H1 (cell line): ENCODE results near the gene PEX5L.

Source experiments
- CEBPB ChIP-seq: IDR thresholded peaks from 2 replicates; pipeline ENCODE4 v1.6.1; 2012; ENCODE audit warnings: low read depth, low read length
- CHD2 ChIP-seq: IDR thresholded peaks from 2 replicates; pipeline ENCODE4 v1.6.1; 2012; ENCODE audit warnings: low read length, improper control_type of control experiment
- CTCF ChIP-seq, 3 experiments: IDR thresholded peaks; 1 replicate in 2 of 3; 2 replicates in 1 of 3; pipeline versions ENCODE4 v1.5.1 to v1.6.1; 2011; ENCODE audit warnings: low read length in 3 of 3, mild to moderate bottlenecking in 3 of 3, inconsistent platforms in 2 of 3, low read depth in 1 of 3, moderate library complexity in 1 of 3; ENCODE audit not compliant: insufficient read depth in 1 of 3; ENCODE audit errors: control extremely low read depth in 1 of 3
- EP300 ChIP-seq, 2 experiments: IDR thresholded peaks; 1 replicate in 1 of 2; 2 replicates in 1 of 2; pipeline ENCODE4 v1.6.1; 2011 to 2012; ENCODE audit warnings: low read depth in 2 of 2, low read length in 2 of 2, mild to moderate bottlenecking in 2 of 2, borderline replicate concordance in 1 of 2, inconsistent platforms in 1 of 2, moderate library complexity in 1 of 2
- EZH2 ChIP-seq: fragments of 200-600 bp; sonication (generic); IDR thresholded peaks from 2 replicates; pipeline ENCODE4 v1.7.1; 2012; ENCODE audit warnings: low read depth, mild to moderate bottlenecking, moderate library complexity, low read length, inconsistent platforms; ENCODE audit not compliant: severe bottlenecking
- KDM1A ChIP-seq: fragments of 200-600, 300-600 bp; sonication (generic); IDR thresholded peaks from 2 replicates; pipeline ENCODE4 v1.7.1; 2016; ENCODE audit warnings: mild to moderate bottlenecking, low read length, borderline replicate concordance
- KDM4A ChIP-seq: IDR thresholded peaks from one replicate; pipeline ENCODE4 v1.7.1; 2012; ENCODE audit warnings: low read depth, mild to moderate bottlenecking, moderate library complexity, low read length, inconsistent platforms; ENCODE audit not compliant: severe bottlenecking
- MAFK ChIP-seq: IDR thresholded peaks from 2 replicates; pipeline ENCODE4 v1.6.1; 2012; ENCODE audit warnings: low read depth, mild to moderate bottlenecking, improper control_type of control experiment, low read length
- PHF8 ChIP-seq: fragments of 200-600 bp; sonication (generic); conservative IDR thresholded peaks from 2 replicates; pipeline ENCODE4 v1.7.1; 2012; ENCODE audit warnings: low read depth, mild to moderate bottlenecking, inconsistent platforms, low read length, moderate library complexity
- SP1 ChIP-seq: IDR thresholded peaks from 2 replicates; pipeline ENCODE4 v1.6.1; 2011; ENCODE audit warnings: low read depth, low read length
- SRF ChIP-seq: IDR thresholded peaks from 2 replicates; pipeline ENCODE4 v1.6.1; 2011; ENCODE audit warnings: mild to moderate bottlenecking, low read depth, low read length, moderate library complexity
- ZNF274 ChIP-seq: IDR thresholded peaks from 2 replicates; pipeline ENCODE4 v1.7.0; 2012; ENCODE audit warnings: low read length, borderline replicate concordance; ENCODE audit errors: extremely low read depth
- TF ChIP-seq, protein P1 (sequence below): IDR thresholded peaks from 2 replicates; pipeline ENCODE4 v1.6.1; 2012; ENCODE audit warnings: inconsistent platforms

DNA sequence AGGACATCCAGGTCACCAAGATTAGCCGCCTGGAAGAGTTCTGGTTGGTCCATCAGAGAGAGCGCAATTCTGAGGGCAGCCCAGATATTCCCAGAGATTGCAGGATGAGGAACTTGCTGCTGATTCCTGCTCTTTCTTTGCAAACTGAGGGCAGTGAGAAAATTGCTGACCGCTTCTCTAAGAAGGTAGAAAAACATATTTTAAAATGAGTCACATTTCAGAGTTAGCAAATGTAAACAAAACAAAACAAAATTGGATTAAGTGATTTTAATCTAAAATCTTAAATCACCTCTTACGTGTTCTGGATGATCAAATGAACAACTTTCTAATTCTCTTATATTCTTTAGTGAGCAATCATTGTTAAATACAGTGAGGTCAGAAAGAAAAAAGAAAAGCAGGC is 234.9 kb downstream of the PEX5L start:
- TF ChIP-seq PHF8, result no peak
- no peak for TF ChIP-seq ZNF274
- TF ChIP-seq CEBPB, result no peak
- no peak for TF ChIP-seq CHD2
- no peak for TF ChIP-seq CTCF (IDR thresholded peaks at IDR 0.05; ENCODE audit: control extremely low read depth in 1 of 3, insufficient read depth in 1 of 3, low read depth in 1 of 3, low read length in 3 of 3)
- TF ChIP-seq, protein P1, sequence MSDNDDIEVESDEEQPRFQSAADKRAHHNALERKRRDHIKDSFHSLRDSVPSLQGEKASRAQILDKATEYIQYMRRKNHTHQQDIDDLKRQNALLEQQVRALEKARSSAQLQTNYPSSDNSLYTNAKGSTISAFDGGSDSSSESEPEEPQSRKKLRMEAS, result no peak
- TF ChIP-seq MAFK, result no peak
- TF ChIP-seq KDM1A, result no peak
- TF ChIP-seq EP300 (IDR thresholded peaks at IDR 0.05; ENCODE audit: borderline replicate concordance in 1 of 2, low read depth in 2 of 2, low read length in 2 of 2), result no peak
- no peak for TF ChIP-seq EZH2
- TF ChIP-seq SRF, result no peak
- no peak for TF ChIP-seq KDM4A
- TF ChIP-seq SP1, result no peak
